MG63 (cell line): ENCODE measurements around the gene PCOLCE2. TPM values are rescaled to one million over a fixed set of nuclear protein-coding genes. Genes with fewer than 3 reads are reported as not detected.

Source experiments
- DNase-seq: peaks from one replicate; pipeline ENCODE4 v3.0.0-alpha.2; 2020
- H3K27me3 ChIP-seq: fragments of 250-450 bp; sonication (Bioruptor Pico); 2 replicates; pipeline ENCODE4 v1.5.1; 2020; ENCODE audit warnings: mild to moderate bottlenecking, moderate library complexity
- H3K36me3 ChIP-seq: fragments of 250-450 bp; sonication (Bioruptor Pico); 2 replicates; pipeline ENCODE4 v1.5.1; 2020; ENCODE audit warnings: mild to moderate bottlenecking, moderate library complexity
- H3K4me3 ChIP-seq: fragments of 250-450 bp; sonication (Bioruptor Pico); 2 replicates; pipeline ENCODE4 v1.5.1; 2020; ENCODE audit warnings: mild to moderate bottlenecking, moderate library complexity
- H3K9me3 ChIP-seq: fragments of 250-450 bp; sonication (Bioruptor Pico); 2 replicates; pipeline ENCODE4 v1.5.1; 2020; ENCODE audit warnings: mild to moderate bottlenecking, moderate library complexity
- total RNA-seq: library from RNA; depleted of rRNA; stranded (reverse); fragments of >200 nt; shearing (Covaris generic); gene quantifications from 2 replicates; pipeline ENCODE4 v1.2.3, GENCODE V29; 2014; ENCODE audit warnings: low replicate concordance

Gene PCOLCE2
- total RNA-seq, 1 experiment from 2014 or later = 150 TPM

GRCh38 chr3:142852009-142852408, 36.9 kb downstream of the PCOLCE2 start:
- no peak overlapping the region for H3K4me3 ChIP-seq
- H3K27me3 ChIP-seq = no peaks in the 10 kb centered on the region
- DNase-seq = no peak
- H3K36me3 ChIP-seq = peaks cover 24% of the 10 kb centered on the region
- H3K9me3 ChIP-seq = no peaks in the 10 kb centered on the region

- Histone ChIP-seq H3K9me3 (peaks cover under 1% of the 10 kb centered on the region; the same call in 1 of the 2 replicates), H3K36me3 (peaks cover 32% of the 10 kb centered on the region), H3K27me3 (no peaks in the 10 kb centered on the region), H3K4me3 (no peak overlapping the region)
- DNase-seq = peak; percentile 72
Measured at GRCh38 chr3:142850395-142851023, 38.4 kb downstream of the PCOLCE2 start.

- Histone ChIP-seq H3K27me3 (no peaks in the 10 kb centered on the region), H3K4me3 (no peak overlapping the region), H3K9me3 (peaks cover 3% of the 10 kb centered on the region; the same call in 1 of the 2 replicates), H3K36me3 (peaks cover 44% of the 10 kb centered on the region)
- no peak for DNase-seq
Measured at GRCh38 chr3:142849148-142849547, 39.7 kb downstream of the PCOLCE2 start.

GRCh38 chr3:142846779-142847577, 41.9 kb downstream of the PCOLCE2 start:
- DNase-seq = no peak
- H3K4me3 ChIP-seq = no peak overlapping the region
- no peaks in the 10 kb centered on the region for H3K27me3 ChIP-seq
- H3K9me3 ChIP-seq = peaks cover 3% of the 10 kb centered on the region; the same call in 1 of the 2 replicates
- peaks cover 47% of the 10 kb centered on the region for H3K36me3 ChIP-seq

GRCh38 chr3:142844339-142844977, 44.4 kb downstream of the PCOLCE2 start:
- no peak for DNase-seq
- no peak overlapping the region for H3K4me3 ChIP-seq
- H3K9me3 ChIP-seq = peaks cover 3% of the 10 kb centered on the region; the same call in 1 of the 2 replicates
- H3K36me3 ChIP-seq = peaks cover 54% of the 10 kb centered on the region
- no peaks in the 10 kb centered on the region for H3K27me3 ChIP-seq

- Histone ChIP-seq H3K27me3 (no peaks in the 10 kb centered on the region), H3K36me3 (peaks cover 32% of the 10 kb centered on the region), H3K4me3 (no peak overlapping the region), H3K9me3 (no peaks in the 10 kb centered on the region)
- no peak for DNase-seq
Measured at GRCh38 chr3:142839831-142840230, 49.1 kb downstream of the PCOLCE2 start.

GRCh38 chr3:142837526-142837925, 51.4 kb downstream of the PCOLCE2 start:
- Histone ChIP-seq H3K9me3 (no peaks in the 10 kb centered on the region), H3K36me3 (peaks cover 22% of the 10 kb centered on the region), H3K4me3 (no peak overlapping the region), H3K27me3 (no peaks in the 10 kb centered on the region)
- no peak for DNase-seq

- DNase-seq = peak; percentile 75
- H3K9me3 ChIP-seq = no peaks in the 10 kb centered on the region
Measured at GRCh38 chr3:142828703-142829305, 60.1 kb downstream of the PCOLCE2 start.

GRCh38 chr3:142819179-142819578, 69.7 kb downstream of the PCOLCE2 start:
- no peak for DNase-seq
- Histone ChIP-seq H3K4me3 (no peak overlapping the region), H3K9me3 (no peaks in the 10 kb centered on the region), H3K27me3 (no peaks in the 10 kb centered on the region), H3K36me3 (peaks cover 38% of the 10 kb centered on the region)

More at GRCh38 chr3:142828703-142829305, 60.1 kb downstream of the PCOLCE2 start:
- H3K4me3 ChIP-seq = no peak overlapping the region
- no peaks in the 10 kb centered on the region; the same call in 1 of the 2 replicates for H3K36me3 ChIP-seq
- H3K27me3 ChIP-seq = no peaks in the 10 kb centered on the region

GRCh38 chr3:142818651-142819050, 70.2 kb downstream of the PCOLCE2 start:
- H3K4me3 ChIP-seq = no peak overlapping the region
- H3K27me3 ChIP-seq = no peaks in the 10 kb centered on the region
- H3K36me3 ChIP-seq = peaks cover 38% of the 10 kb centered on the region
- H3K9me3 ChIP-seq = no peaks in the 10 kb centered on the region
- DNase-seq = no peak

- DNase-seq = no peak
- Histone ChIP-seq H3K9me3 (no peaks in the 10 kb centered on the region), H3K4me3 (no peak overlapping the region), H3K27me3 (no peaks in the 10 kb centered on the region), H3K36me3 (peaks cover 38% of the 10 kb centered on the region)
Measured at GRCh38 chr3:142817897-142818296, 71.0 kb downstream of the PCOLCE2 start.

GRCh38 chr3:142817356-142817755, 71.5 kb downstream of the PCOLCE2 start:
- Histone ChIP-seq H3K9me3 (no peaks in the 10 kb centered on the region), H3K27me3 (no peaks in the 10 kb centered on the region), H3K36me3 (peaks cover 34% of the 10 kb centered on the region), H3K4me3 (no peak overlapping the region)
- DNase-seq = no peak

GRCh38 chr3:142815803-142816202, 73.1 kb downstream of the PCOLCE2 start:
- no peaks in the 10 kb centered on the region for H3K9me3 ChIP-seq
- peaks cover 28% of the 10 kb centered on the region for H3K36me3 ChIP-seq
- no peak overlapping the region for H3K4me3 ChIP-seq
- DNase-seq = no peak
- H3K27me3 ChIP-seq = no peaks in the 10 kb centered on the region

- Histone ChIP-seq H3K36me3 (peaks cover 5% of the 10 kb centered on the region), H3K9me3 (no peaks in the 10 kb centered on the region), H3K27me3 (no peaks in the 10 kb centered on the region), H3K4me3 (no peak overlapping the region)
- DNase-seq = no peak
Measured at GRCh38 chr3:142809259-142809658, 79.6 kb downstream of the PCOLCE2 start.

- Histone ChIP-seq H3K4me3 (no peak overlapping the region), H3K27me3 (no peaks in the 10 kb centered on the region), H3K36me3 (peaks cover 5% of the 10 kb centered on the region), H3K9me3 (no peaks in the 10 kb centered on the region)
- peak; percentile 58 for DNase-seq
Measured at GRCh38 chr3:142808103-142808917, 80.6 kb downstream of the PCOLCE2 start.

GRCh38 chr3:142802891-142803290, 86.0 kb downstream of the PCOLCE2 start:
- Histone ChIP-seq H3K9me3 (no peaks in the 10 kb centered on the region), H3K4me3 (no peak overlapping the region), H3K27me3 (no peaks in the 10 kb centered on the region), H3K36me3 (no peaks in the 10 kb centered on the region)
- DNase-seq = no peak
